WTC11 (cell line): ENCODE measurements around the gene OR4F15. TPM values are rescaled to one million over a fixed set of nuclear protein-coding genes. Genes with fewer than 3 reads are reported as not detected.

Experiments
- ATAC-seq: fragments of 200-7000 bp; cut with Tn5 transposase; 2 replicates; pipeline ENCODE4 v1.10.0; 2021; ENCODE audit warnings: mild to moderate bottlenecking, moderate library complexity
- CTCF ChIA-PET: fragments of 300-600 bp; sonication (Branson Sonifier 250); formaldehyde crosslinking; loops from one replicate; lab custom pipeline; 2021; ENCODE audit warnings: antibody characterized with exemption; lab: Charles Lee
- POLR2A ChIA-PET: fragments of 350-600 bp; sonication (Branson Sonifier 250); formaldehyde crosslinking; loops from one replicate; lab custom pipeline; 2021; ENCODE audit warnings: antibody characterized with exemption; lab: Charles Lee
- DNase-seq: peaks from one replicate; pipeline ENCODE4 v3.0.0; 2021; ENCODE audit warnings: low spot score
- H3K27ac Mint-ChIP-seq: 2 replicates; pipeline ENCODE4 v1.8.0; 2021; ENCODE audit warnings: mixed read lengths
- H3K27me3 Mint-ChIP-seq: 2 replicates; pipeline ENCODE4 v1.8.0; 2021; ENCODE audit warnings: low read depth, mild to moderate bottlenecking, moderate library complexity, mixed read lengths
- H3K36me3 Mint-ChIP-seq: 2 replicates; pipeline ENCODE4 v1.8.0; 2021; ENCODE audit warnings: mixed read lengths
- H3K4me1 Mint-ChIP-seq: 2 replicates; pipeline ENCODE4 v1.8.0; 2022; ENCODE audit warnings: mixed read lengths
- H3K4me3 Mint-ChIP-seq: 2 replicates; pipeline ENCODE4 v1.8.0; 2021; ENCODE audit warnings: mild to moderate bottlenecking, moderate library complexity, mixed read lengths
- H3K9me3 Mint-ChIP-seq: 2 replicates; pipeline ENCODE4 v1.8.0; 2021; ENCODE audit warnings: mixed read lengths
- ATF1 ChIP-seq: sonication (generic); formaldehyde crosslinking; IDR thresholded peaks from 2 replicates; pipeline ENCODE4 v1.8.1; 2023; ENCODE audit warnings: mild to moderate bottlenecking, moderate library complexity, missing genetic modification reagents
- CDX4 ChIP-seq: fragments of 250-450 bp; sonication (Bioruptor Pico); IDR thresholded peaks from 2 replicates; pipeline ENCODE4 v1.9.0; 2021; ENCODE audit warnings: moderate library complexity, mild to moderate bottlenecking, inconsistent platforms, borderline replicate concordance
- CREB1 ChIP-seq: sonication (generic); formaldehyde crosslinking; IDR thresholded peaks from 2 replicates; pipeline ENCODE4 v1.8.0; 2023; ENCODE audit warnings: mild to moderate bottlenecking, missing genetic modification reagents
- CREM ChIP-seq: sonication (generic); formaldehyde crosslinking; IDR thresholded peaks from 2 replicates; pipeline ENCODE4 v1.8.1; 2022; ENCODE audit warnings: mild to moderate bottlenecking, missing genetic modification reagents, moderate library complexity
- ELF4 ChIP-seq: sonication (generic); formaldehyde crosslinking; IDR thresholded peaks from 2 replicates; pipeline ENCODE4 v1.8.1; 2022; ENCODE audit warnings: low read depth, mild to moderate bottlenecking, moderate library complexity, missing genetic modification reagents
- GABPB1 ChIP-seq: sonication (generic); formaldehyde crosslinking; IDR thresholded peaks from 2 replicates; pipeline ENCODE4 v1.8.1; 2023; ENCODE audit warnings: mild to moderate bottlenecking, missing genetic modification reagents
- GRHL2 ChIP-seq: fragments of 250-450 bp; sonication (Bioruptor Pico); IDR thresholded peaks from 2 replicates; pipeline ENCODE4 v1.8.0; 2022; ENCODE audit warnings: mild to moderate bottlenecking, moderate library complexity; ENCODE audit not compliant: insufficient replicate concordance, severe bottlenecking
- GTF2I ChIP-seq: fragments of 250-450 bp; sonication (Bioruptor Pico); conservative IDR thresholded peaks from 2 replicates; pipeline ENCODE4 v1.4.0; 2021; ENCODE audit warnings: mild to moderate bottlenecking
- MXD4 ChIP-seq: fragments of 250-450 bp; sonication (Bioruptor Pico); IDR thresholded peaks from 2 replicates; pipeline ENCODE4 v1.8.0; 2021; ENCODE audit warnings: mild to moderate bottlenecking, moderate library complexity, borderline replicate concordance
- NFATC4 ChIP-seq: fragments of 250-450 bp; sonication (Bioruptor Pico); IDR thresholded peaks from 2 replicates; pipeline ENCODE4 v1.9.0; 2021; ENCODE audit warnings: mild to moderate bottlenecking
- NFE2L1 ChIP-seq: sonication (generic); formaldehyde crosslinking; IDR thresholded peaks from 2 replicates; pipeline ENCODE4 v1.8.1; 2023; ENCODE audit warnings: missing genetic modification reagents
- OVOL2 ChIP-seq: fragments of 250-450 bp; sonication (Bioruptor Pico); IDR thresholded peaks from 2 replicates; pipeline ENCODE4 v1.9.0; 2021; ENCODE audit warnings: mild to moderate bottlenecking, borderline replicate concordance
- PRDM15 ChIP-seq: sonication (generic); formaldehyde crosslinking; IDR thresholded peaks from 2 replicates; pipeline ENCODE4 v1.8.0; 2022; ENCODE audit warnings: missing genetic modification reagents
- SOX15 ChIP-seq: fragments of 250-450 bp; sonication (Bioruptor Pico); IDR thresholded peaks from 2 replicates; pipeline ENCODE4 v1.9.0; 2021; ENCODE audit warnings: mild to moderate bottlenecking
- TEAD4 ChIP-seq: sonication (generic); formaldehyde crosslinking; IDR thresholded peaks from 2 replicates; pipeline ENCODE4 v1.8.0; 2022; ENCODE audit warnings: mild to moderate bottlenecking, missing genetic modification reagents
- ZBTB21 ChIP-seq: sonication (generic); formaldehyde crosslinking; IDR thresholded peaks from 2 replicates; pipeline ENCODE4 v1.8.1; 2023; ENCODE audit warnings: mild to moderate bottlenecking, missing genetic modification reagents, borderline replicate concordance
- ZNF317 ChIP-seq: sonication (generic); formaldehyde crosslinking; IDR thresholded peaks from 2 replicates; pipeline ENCODE4 v1.8.1; 2023; ENCODE audit warnings: low read depth, mild to moderate bottlenecking, moderate library complexity, missing genetic modification reagents, borderline replicate concordance
- ZNF396 ChIP-seq: fragments of 250-450 bp; sonication (Bioruptor Pico); IDR thresholded peaks from 2 replicates; pipeline ENCODE4 v1.8.0; 2021; ENCODE audit warnings: mild to moderate bottlenecking, moderate library complexity, borderline replicate concordance
- ZNF671 ChIP-seq: fragments of 250-450 bp; sonication (Bioruptor Pico); IDR thresholded peaks from 2 replicates; pipeline ENCODE4 v1.8.0; 2021; ENCODE audit warnings: mild to moderate bottlenecking
- total RNA-seq: library from RNA; stranded (reverse); gene quantifications from 3 replicates; pipeline ENCODE4 v1.2.3, GENCODE V29; 2021
- TF ChIP-seq, protein P1 (sequence below): sonication (generic); formaldehyde crosslinking; IDR thresholded peaks from 2 replicates; pipeline ENCODE4 v1.8.1; 2023; ENCODE audit warnings: mild to moderate bottlenecking, moderate library complexity, missing genetic modification reagents
- TF ChIP-seq, protein P2 (sequence below): sonication (generic); formaldehyde crosslinking; IDR thresholded peaks from 2 replicates; pipeline ENCODE4 v1.8.0; 2022; ENCODE audit warnings: mild to moderate bottlenecking, missing genetic modification reagents
- TF ChIP-seq, protein P3 (sequence below): sonication (generic); formaldehyde crosslinking; IDR thresholded peaks from 2 replicates; pipeline ENCODE4 v1.8.0; 2022; ENCODE audit warnings: mild to moderate bottlenecking, missing genetic modification reagents
- TF ChIP-seq, protein P4 (sequence below): sonication (generic); formaldehyde crosslinking; IDR thresholded peaks from 2 replicates; pipeline ENCODE4 v1.8.0; 2023; ENCODE audit warnings: missing genetic modification reagents, mild to moderate bottlenecking, borderline replicate concordance

The OR4F15 gene
- total RNA-seq, 1 experiment from 2014 or later = not detected

- Mint-ChIP-seq H3K4me3 (no peak overlapping the region), H3K4me1 (no peaks in the 10 kb centered on the region), H3K27me3 (no peaks in the 10 kb centered on the region), H3K27ac (no peak overlapping the region), H3K36me3 (no peaks in the 10 kb centered on the region), H3K9me3 (no peaks in the 10 kb centered on the region)
- TF ChIP-seq GTF2I (no peak), ELF4 (no peak), CREB1 (CRISPR knock-in tag) (no peak), ATF1 (CRISPR knock-in tag) (no peak), ZNF317 (CRISPR knock-in tag) (no peak), PRDM15 (CRISPR knock-in tag) (no peak), CREM (CRISPR knock-in tag) (no peak), NFE2L1 (CRISPR knock-in tag) (no peak), ZBTB21 (CRISPR knock-in tag) (no peak), OVOL2 (CRISPR knock-in tag) (no peak), GABPB1 (CRISPR knock-in tag) (no peak), TEAD4 (CRISPR knock-in tag) (no peak), CDX4 (CRISPR knock-in tag) (no peak)
- TF ChIP-seq, protein P1, sequence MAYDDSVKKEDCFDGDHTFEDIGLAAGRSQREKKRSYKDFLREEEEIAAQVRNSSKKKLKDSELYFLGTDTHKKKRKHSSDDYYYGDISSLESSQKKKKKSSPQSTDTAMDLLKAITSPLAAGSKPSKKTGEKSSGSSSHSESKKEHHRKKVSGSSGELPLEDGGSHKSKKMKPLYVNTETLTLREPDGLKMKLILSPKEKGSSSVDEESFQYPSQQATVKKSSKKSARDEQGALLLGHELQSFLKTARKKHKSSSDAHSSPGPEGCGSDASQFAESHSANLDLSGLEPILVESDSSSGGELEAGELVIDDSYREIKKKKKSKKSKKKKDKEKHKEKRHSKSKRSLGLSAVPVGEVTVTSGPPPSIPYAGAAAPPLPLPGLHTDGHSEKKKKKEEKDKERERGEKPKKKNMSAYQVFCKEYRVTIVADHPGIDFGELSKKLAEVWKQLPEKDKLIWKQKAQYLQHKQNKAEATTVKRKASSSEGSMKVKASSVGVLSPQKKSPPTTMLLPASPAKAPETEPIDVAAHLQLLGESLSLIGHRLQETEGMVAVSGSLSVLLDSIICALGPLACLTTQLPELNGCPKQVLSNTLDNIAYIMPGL (CRISPR knock-in tag) = no peak
- TF ChIP-seq, protein P2, sequence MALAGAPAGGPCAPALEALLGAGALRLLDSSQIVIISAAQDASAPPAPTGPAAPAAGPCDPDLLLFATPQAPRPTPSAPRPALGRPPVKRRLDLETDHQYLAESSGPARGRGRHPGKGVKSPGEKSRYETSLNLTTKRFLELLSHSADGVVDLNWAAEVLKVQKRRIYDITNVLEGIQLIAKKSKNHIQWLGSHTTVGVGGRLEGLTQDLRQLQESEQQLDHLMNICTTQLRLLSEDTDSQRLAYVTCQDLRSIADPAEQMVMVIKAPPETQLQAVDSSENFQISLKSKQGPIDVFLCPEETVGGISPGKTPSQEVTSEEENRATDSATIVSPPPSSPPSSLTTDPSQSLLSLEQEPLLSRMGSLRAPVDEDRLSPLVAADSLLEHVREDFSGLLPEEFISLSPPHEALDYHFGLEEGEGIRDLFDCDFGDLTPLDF (CRISPR knock-in tag) = no peak
- TF ChIP-seq, protein P3, sequence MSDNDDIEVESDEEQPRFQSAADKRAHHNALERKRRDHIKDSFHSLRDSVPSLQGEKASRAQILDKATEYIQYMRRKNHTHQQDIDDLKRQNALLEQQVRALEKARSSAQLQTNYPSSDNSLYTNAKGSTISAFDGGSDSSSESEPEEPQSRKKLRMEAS (CRISPR knock-in tag) = no peak
- ChIA-PET POLR2A (no interaction called here), CTCF (no interaction called here)
- no peak for DNase-seq
- ATAC-seq = no peak
Observed at GRCh38 chr15:101804375-101804774, 7.6 kb upstream of the OR4F15 start.

DNA sequence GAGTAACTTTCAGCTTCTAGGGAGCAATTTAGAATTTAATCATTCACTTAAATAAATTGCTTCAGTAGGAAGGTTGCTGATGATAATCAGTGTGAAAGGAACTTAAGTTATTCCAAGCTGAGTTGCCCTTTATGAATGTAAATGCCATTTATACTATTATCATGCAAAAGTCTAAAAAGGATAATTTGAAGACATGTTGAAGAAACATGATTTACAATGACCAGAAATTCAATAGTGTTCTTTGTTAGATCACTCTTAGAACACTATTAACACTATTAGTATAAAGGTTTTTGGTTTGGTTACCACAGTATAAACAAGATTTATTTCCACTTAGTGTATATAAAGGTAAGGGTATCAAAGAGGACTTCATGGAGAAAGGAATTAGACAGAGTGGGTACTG is 7.1 kb upstream of the OR4F15 start:
- H3K36me3 Mint-ChIP-seq = no peaks in the 10 kb centered on the region
- no peak overlapping the region for H3K27ac Mint-ChIP-seq
- ATAC-seq = no peak
- ChIA-PET POLR2A (no interaction called here), CTCF (no interaction called here)
- no peaks in the 10 kb centered on the region for H3K27me3 Mint-ChIP-seq
- no peak overlapping the region for H3K4me3 Mint-ChIP-seq
- no peak for DNase-seq
- TF ChIP-seq CDX4 (CRISPR knock-in tag) = no peak
- no peak for TF ChIP-seq GRHL2 (CRISPR knock-in tag)
- TF ChIP-seq MXD4 (CRISPR knock-in tag) = no peak
- TF ChIP-seq, protein P4, sequence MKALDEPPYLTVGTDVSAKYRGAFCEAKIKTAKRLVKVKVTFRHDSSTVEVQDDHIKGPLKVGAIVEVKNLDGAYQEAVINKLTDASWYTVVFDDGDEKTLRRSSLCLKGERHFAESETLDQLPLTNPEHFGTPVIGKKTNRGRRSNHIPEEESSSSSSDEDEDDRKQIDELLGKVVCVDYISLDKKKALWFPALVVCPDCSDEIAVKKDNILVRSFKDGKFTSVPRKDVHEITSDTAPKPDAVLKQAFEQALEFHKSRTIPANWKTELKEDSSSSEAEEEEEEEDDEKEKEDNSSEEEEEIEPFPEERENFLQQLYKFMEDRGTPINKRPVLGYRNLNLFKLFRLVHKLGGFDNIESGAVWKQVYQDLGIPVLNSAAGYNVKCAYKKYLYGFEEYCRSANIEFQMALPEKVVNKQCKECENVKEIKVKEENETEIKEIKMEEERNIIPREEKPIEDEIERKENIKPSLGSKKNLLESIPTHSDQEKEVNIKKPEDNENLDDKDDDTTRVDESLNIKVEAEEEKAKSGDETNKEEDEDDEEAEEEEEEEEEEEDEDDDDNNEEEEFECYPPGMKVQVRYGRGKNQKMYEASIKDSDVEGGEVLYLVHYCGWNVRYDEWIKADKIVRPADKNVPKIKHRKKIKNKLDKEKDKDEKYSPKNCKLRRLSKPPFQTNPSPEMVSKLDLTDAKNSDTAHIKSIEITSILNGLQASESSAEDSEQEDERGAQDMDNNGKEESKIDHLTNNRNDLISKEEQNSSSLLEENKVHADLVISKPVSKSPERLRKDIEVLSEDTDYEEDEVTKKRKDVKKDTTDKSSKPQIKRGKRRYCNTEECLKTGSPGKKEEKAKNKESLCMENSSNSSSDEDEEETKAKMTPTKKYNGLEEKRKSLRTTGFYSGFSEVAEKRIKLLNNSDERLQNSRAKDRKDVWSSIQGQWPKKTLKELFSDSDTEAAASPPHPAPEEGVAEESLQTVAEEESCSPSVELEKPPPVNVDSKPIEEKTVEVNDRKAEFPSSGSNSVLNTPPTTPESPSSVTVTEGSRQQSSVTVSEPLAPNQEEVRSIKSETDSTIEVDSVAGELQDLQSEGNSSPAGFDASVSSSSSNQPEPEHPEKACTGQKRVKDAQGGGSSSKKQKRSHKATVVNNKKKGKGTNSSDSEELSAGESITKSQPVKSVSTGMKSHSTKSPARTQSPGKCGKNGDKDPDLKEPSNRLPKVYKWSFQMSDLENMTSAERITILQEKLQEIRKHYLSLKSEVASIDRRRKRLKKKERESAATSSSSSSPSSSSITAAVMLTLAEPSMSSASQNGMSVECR (CRISPR knock-in tag) = no peak
- TF ChIP-seq SOX15 (CRISPR knock-in tag) = no peak
- TF ChIP-seq ZNF396 (CRISPR knock-in tag) = no peak
- no peak for TF ChIP-seq ZNF671 (CRISPR knock-in tag)
- TF ChIP-seq CREB1 (CRISPR knock-in tag) = no peak
- no peak for TF ChIP-seq NFATC4
- H3K4me1 Mint-ChIP-seq = no peaks in the 10 kb centered on the region
- no peaks in the 10 kb centered on the region for H3K9me3 Mint-ChIP-seq
